CD4-positive, alpha-beta T cell treated with Interferon gamma for 1 hour (primary cell): Measurements from ENCODE around the gene NUP153.
"Not testable (repeated sequence)": the region's sequence is repeated elsewhere in the genome, so short reads cannot be mapped to it uniquely, and the experiment has no call there.

ENCODE experiments used
- DNase-seq: peaks from one replicate; pipeline ENCODE4 v3.0.0-alpha.2; 2020

NUP153 gene

GRCh38 chr6:17706580-17707370 is at the start of gene NUP153:
TSS of gene NUP153 (minus strand) at chr6:17706925. CDS start at chr6:17706387, 538 bp downstream.
- DNase-seq = peak; percentile 99

GRCh38 chr6:17754254-17754653 is 47.5 kb upstream of the NUP153 start:
- DNase-seq = no peak

GRCh38 chr6:17745324-17745723 is 38.6 kb upstream of the NUP153 start:
- DNase-seq = not testable (repeated sequence)

GRCh38 chr6:17744757-17745308 is 38.1 kb upstream of the NUP153 start:
- DNase-seq = not testable (repeated sequence)

GRCh38 chr6:17744019-17744756 is 37.5 kb upstream of the NUP153 start:
- no peak for DNase-seq

GRCh38 chr6:17741507-17741906 is 34.8 kb upstream of the NUP153 start:
- DNase-seq = no peak

- no peak for DNase-seq
Observed at GRCh38 chr6:17740559-17741220, 34.0 kb upstream of the NUP153 start.

- no peak for DNase-seq
Observed at GRCh38 chr6:17737704-17738252, 31.1 kb upstream of the NUP153 start.

GRCh38 chr6:17735311-17735710 is 28.6 kb upstream of the NUP153 start:
- DNase-seq = not testable (repeated sequence)

GRCh38 chr6:17730078-17730704 is 23.5 kb upstream of the NUP153 start:
- DNase-seq = no peak

- DNase-seq = no peak
Observed at GRCh38 chr6:17729223-17730077, 22.7 kb upstream of the NUP153 start.

- no peak for DNase-seq
Observed at GRCh38 chr6:17728551-17729222, 22.0 kb upstream of the NUP153 start.

- no peak for DNase-seq
Observed at GRCh38 chr6:17725083-17725482, 18.4 kb upstream of the NUP153 start.

- no peak for DNase-seq
Observed at GRCh38 chr6:17724341-17724740, 17.6 kb upstream of the NUP153 start.

- DNase-seq = no peak
Observed at GRCh38 chr6:17721671-17722070, 14.9 kb upstream of the NUP153 start.

GRCh38 chr6:17719323-17720041 is 12.8 kb upstream of the NUP153 start:
- no peak for DNase-seq

- DNase-seq = no peak
Observed at GRCh38 chr6:17716221-17716620, 9.5 kb upstream of the NUP153 start.

- peak; percentile 27 for DNase-seq
Observed at GRCh38 chr6:17714879-17715851, 8.4 kb upstream of the NUP153 start.

- no peak for DNase-seq
Observed at GRCh38 chr6:17714177-17714576, 7.5 kb upstream of the NUP153 start.
